ENCODE measurements around the gene BLTP3A. TPM values are rescaled to one million over a fixed set of nuclear protein-coding genes. Genes with fewer than 3 reads are reported as not detected.
"Not testable (repeated sequence)": the region's sequence is repeated elsewhere in the genome, so short reads cannot be mapped to it uniquely, and the experiment has no call there.

BLTP3A gene
- total RNA-seq, 1 donor from 2014 or later = 18.1 TPM

DNA sequence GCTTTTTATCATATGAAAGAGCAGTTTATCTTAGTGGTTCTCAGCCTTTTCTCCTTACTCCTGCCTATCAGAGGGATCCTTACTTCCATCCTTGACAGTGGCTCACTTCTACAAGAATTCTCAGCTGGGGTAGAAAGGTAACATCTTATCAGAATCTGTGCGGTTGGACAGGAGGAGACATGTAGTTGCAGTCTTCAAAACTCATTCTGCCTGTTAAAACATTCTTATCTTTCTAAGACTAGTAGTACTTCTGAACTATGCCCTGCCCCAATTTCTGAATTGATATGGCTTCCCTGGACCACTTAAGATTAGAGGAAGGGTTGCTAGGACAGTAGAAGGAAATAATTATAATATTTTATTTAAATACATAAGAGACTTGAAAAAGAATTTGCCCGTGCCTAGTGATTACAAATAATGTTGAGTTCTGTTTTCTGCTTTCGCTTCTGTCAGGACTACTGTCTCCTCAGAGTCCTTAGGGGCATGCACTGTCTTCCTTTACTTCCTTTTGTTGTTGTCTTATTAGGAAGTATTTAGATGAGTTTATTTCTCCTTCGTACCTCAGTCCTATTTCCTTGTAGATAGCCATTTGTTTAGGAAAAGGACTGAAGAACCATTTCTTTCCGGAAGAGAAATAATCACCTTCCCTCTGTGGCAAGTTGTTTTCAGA, 24.9 kb downstream of the BLTP3A start:
- intact Hi-C loops (cut with DNase I) = no loop called here
- DNase-seq (ENCODE audit: low spot score) = no peak

DNA sequence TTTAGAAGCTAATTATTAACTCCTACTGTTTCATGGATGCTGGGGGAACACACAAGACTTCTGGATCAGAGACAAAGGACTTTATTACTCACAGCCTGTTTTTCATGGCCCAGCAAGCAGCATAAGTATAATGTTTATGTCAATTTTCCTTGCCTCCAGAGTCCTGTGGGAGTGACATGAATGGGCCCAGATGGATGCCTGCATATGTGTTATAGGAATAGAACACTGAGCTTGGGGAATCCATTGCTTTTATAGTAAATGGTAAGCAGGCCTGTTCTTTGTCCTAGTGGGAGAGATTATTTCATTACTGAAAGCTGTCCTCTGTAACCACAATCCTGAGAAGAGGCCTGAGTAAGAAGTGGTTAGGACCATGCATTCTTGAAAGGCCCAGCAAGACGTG, 25.6 kb downstream of the BLTP3A start:
- intact Hi-C loops (cut with DNase I) = no loop called here
- DNase-seq (ENCODE audit: low spot score) = no peak

DNA sequence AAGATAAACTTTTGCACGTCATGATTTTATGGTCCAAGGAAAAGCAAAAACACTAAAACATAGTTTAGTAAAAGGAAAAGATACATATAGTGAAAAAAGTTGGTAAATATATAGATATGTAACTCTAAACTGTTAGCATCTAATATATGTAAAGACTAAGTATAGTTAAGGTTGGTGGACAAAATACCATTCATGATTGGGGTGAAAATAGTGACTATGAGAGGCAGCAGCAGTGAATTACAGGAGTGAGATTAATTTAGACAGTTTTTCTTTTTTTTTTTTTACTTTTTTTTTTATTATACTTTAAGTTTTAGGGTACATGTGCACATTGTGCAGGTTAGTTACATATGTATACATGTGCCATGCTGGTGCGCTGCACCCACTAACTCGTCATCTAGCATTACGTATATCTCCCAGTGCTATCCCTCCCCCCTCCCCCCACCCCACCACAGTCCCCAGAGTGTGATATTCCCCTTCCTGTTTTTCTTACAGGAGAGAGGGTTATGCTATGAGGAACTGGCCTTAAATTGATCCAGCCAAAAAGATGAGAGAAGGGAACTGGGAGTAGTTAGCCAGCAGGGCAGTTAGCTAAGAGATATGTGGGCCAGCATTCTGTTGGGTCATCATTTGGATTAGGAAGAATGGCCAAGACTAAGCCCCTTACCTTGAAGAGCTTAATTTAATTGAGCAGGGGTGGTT, 27.1 kb downstream of the BLTP3A start:
- DNase-seq (ENCODE audit: low spot score); intact Hi-C loops (cut with DNase I): not testable (repeated sequence)

DNA sequence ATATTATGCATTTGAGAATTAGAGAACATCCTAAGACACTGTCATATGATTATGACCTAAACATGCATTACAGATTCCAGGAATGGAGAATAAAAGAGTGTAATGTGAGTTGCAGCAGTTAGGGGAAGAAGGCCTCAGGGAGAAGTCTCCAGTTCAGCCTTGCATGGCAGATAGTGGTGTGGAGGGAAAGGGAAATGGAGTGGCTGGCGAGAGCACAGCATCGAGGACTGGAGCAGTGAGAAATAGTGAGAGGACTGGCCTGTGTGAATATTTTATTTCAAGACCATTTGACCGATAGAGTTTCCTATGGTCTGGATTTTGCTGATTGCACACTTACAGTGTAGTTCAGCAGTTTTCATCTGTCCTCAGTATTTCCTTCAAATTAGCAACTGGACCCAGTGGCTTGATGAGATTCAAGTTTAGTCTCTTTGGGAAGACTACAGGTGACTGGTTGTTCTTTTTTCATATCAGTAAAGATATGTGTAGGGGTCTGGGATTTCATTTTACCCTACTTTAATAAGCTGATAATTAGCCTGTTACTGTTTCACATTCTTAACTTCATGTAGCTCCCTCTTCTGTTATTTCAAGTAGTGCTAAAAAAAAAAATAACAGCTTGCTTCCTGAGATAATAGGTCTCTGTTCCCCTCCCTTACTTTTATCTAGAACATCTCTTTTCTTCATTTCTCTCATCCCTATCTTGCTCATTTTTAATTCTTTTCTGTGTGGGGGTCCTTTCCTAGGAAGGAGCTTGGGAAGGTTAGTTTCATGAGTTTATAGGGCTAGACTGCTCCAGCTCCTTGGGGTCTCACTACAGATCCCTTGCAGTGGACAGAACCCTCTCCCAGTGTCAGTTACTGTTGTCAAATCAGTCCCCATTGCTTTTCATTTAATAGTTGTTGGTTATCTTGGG, 27.9 kb downstream of the BLTP3A start:
- no peak for DNase-seq (ENCODE audit: low spot score)

DNA sequence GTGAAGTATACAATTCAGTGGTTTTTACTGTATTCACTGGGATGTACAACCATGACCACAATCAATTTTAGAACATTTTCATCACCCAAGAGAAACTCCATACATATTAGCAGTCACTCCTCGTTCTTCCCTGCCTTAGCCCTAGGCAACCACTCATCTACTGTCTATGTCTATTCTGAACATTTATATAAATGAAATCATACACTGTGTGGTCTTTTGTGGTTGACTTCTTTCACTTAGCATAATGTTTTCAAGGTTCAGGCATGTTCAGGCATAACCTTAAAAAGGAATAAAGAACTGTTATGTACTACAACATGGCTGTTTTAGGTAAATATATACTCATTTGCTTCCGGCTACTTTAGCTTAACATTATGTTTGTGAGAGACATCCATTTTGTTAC, 37.3 kb downstream of the BLTP3A start:
- DNase-seq (ENCODE audit: low spot score) = no peak
- intact Hi-C loops (cut with DNase I) = no loop called here

More for the DNA sequence above, 27.9 kb downstream of the BLTP3A start:
- intact Hi-C loops (cut with DNase I) = no loop called here

DNA sequence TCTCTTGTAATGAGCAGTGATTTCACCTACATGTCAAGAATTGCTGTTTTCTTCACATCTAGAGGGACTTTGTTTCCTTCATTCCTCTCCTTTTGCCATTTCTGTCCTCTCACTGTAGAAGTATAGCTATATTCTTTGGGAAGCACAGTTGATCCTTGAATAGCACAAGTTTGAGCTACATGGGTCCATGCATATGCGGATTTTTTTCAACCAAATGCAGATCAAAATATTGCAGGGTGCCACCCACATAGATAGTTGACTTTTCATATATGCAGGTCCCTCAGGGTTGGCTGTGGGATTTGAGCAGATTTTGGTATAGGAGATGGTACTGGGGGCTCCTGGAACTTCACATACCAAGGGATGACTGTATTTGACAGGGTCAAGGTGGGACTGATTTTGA, 41.1 kb downstream of the BLTP3A start:
- intact Hi-C loops (cut with DNase I) = no loop called here
- DNase-seq (ENCODE audit: low spot score) = no peak

DNA sequence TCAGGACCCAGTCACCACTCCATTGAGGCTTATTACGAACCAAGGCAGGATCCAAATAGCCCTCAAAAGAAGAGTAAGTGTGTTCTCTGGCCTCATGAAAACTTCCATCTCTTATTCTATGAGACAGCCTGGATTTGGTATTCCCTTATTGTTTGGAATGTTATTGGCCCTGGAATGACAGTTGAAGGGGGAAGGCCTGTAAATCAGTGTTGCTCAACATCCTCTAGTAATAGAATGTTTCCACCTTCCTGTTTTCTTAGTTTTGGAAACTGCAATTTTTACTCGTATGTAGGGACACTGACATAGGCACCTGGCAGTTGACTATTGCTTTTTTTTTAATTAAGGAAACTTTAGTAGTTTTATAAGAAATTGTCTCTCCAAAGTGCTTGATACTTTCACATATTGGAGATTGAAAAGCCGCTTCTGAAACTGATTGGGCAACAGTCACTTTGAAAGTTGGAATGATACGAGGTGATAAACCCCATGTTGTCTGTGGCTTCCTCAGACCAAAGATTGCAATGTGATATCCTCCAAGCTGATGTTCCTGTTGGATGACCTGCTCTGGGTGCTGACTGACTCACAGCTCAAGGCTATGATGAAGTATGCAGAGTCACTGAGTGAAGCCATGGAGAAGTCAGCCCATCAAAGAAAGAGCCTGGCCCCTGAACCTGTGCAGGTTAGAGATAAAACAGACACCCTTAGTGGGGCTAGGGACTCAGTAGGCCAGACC, 43.1 kb downstream of the BLTP3A start:
- no peak for DNase-seq (ENCODE audit: low spot score)
- intact Hi-C loops (cut with DNase I) = no loop called here

DNA sequence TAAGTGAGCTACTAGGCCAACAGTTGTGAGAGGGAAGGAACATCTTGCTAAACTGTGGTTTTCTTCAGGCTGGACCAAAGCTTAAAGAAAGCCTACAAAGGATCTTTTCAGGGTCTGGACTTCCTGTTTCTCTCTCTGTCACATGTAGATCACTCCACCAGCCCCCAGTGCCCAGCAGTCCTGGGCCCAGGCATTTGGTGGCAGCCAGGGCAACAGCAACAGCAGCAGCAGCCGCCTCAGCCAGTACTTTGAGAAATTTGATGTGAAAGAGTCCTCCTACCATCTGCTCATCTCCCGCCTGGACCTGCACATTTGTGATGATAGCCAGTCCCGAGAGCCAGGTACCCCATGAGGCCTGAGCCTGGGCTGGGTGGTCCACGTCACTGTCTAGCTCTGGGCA, 44.1 kb downstream of the BLTP3A start:
- DNase-seq (ENCODE audit: low spot score) = no peak
- intact Hi-C loops (cut with DNase I) = no loop called here

DNA sequence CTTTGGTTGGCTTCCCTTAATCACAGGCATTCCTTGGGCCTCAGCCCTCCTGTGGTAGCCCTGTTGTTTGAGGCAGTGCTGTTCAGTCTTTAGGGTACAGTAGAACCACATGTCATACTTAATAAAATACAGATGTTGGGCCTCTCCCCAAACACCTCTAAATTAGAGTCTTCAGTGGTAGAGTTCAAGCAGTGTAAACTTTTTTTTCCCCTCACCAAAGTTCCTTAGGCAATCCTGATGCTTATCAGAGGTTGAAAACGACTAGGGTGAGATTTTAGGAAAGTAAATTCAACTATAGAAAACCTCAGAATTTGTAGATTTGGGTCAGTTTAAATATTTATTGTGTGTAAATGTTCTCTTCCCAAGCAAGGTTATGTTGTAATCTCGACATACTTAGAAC, 44.6 kb downstream of the BLTP3A start:
- intact Hi-C loops (cut with DNase I) = no loop called here
- no peak for DNase-seq (ENCODE audit: low spot score)

DNA sequence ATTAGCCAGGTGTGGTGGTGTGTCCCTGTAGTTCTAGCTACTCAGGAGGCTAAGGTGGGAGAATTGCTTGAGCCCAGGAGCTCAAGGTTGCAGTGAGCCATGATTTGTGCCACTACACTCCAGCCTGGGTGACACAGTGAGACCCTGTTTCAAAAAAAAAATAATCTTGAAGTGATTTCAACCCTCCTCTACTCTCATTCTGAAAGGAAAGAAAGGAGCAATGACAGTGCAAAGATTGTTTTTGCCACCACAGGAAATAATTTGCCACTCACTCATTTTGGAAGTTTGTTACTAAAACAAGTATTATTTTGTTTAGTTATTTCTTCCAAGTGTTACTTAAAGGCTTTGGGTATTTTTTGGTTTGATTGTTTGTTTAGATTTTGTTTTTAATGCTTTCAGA, 45.6 kb downstream of the BLTP3A start:
- intact Hi-C loops (cut with DNase I) = no loop called here
- DNase-seq (ENCODE audit: low spot score) = no peak

DNA sequence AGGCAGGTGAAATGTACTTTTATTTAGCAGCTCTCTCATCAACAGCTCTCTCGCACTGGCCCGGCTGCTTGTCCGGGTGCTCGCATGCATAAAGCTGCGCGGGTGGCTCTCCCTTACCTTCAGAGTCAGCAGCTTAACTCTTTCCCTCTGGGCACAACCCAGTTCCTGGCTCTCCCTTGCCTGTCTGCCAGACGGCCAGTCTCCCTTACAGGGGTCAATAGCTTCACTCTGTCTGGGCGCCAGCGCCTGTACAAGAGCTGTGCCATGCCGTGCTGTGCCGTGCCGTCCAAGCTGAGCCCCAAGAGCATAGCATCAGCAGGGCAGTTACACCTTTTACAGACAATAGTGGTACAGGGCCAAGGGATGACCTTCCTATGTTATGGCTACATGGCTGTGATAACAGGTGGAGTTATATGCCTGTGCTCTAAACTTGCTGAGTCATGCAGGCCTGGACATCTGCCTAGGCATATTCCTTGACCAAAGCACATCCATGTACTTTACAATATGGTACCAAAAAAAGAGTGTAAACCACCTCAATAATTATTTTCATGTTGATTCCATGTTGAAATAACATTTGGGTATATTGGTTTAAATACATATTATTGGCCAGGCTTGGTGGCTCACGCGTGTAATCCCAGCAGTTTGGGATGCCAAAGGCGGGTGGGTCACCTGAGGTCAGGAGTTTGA, 47.9 kb downstream of the BLTP3A start:
- DNase-seq (ENCODE audit: low spot score) = no peak

More for the DNA sequence above, 47.9 kb downstream of the BLTP3A start:
- intact Hi-C loops (cut with DNase I) = no loop called here

Other genes with a start within 250 kb of the BLTP3A start
- gene SPDEF, start 235.8 kb upstream of the BLTP3A start, total RNA-seq = 0.19 TPM
- gene ILRUN, start 95.3 kb upstream of the BLTP3A start, total RNA-seq = 104 TPM
- 150 TPM for gene SNRPC, start 34.6 kb upstream of the BLTP3A start, total RNA-seq
- gene TAF11, start 96.0 kb downstream of the BLTP3A start, total RNA-seq = 20.0 TPM
- 29.5 TPM for gene ANKS1A, start 97.2 kb downstream of the BLTP3A start, total RNA-seq

Data from cardiac septum (tissue), 1 donor.